HepG2 (cell line): ENCODE results near the gene SMARCAD1. TPM values are rescaled to one million over a fixed set of nuclear protein-coding genes. Genes with fewer than 3 reads are reported as not detected.
A peak's percentile ranks its signal among the peaks of the same experiment; 100 is the strongest.

Experiments
- ARID2 ChIP-seq: sonication (generic); formaldehyde crosslinking; IDR thresholded peaks from 2 replicates; pipeline ENCODE4 v1.8.1; 2022; ENCODE audit warnings: mild to moderate bottlenecking, missing genetic modification reagents, borderline replicate concordance
- DNMT1 ChIP-seq: sonication (generic); formaldehyde crosslinking; IDR thresholded peaks from 2 replicates; pipeline ENCODE4 v1.5.1; 2020; ENCODE audit warnings: mild to moderate bottlenecking, missing genetic modification reagents
- EZH2 ChIP-seq: conservative IDR thresholded peaks from 2 replicates; pipeline ENCODE4 v1.6.1; 2012; ENCODE audit warnings: mild to moderate bottlenecking, low read depth, low read length, moderate library complexity
- GATA4 ChIP-seq: sonication (generic); IDR thresholded peaks from 2 replicates; pipeline ENCODE4 v1.6.1; 2016; ENCODE audit warnings: antibody characterized with exemption, low read depth, borderline replicate concordance
- KLF15 ChIP-seq: sonication (generic); formaldehyde crosslinking; IDR thresholded peaks from 2 replicates; pipeline ENCODE4 v1.8.1; 2023; ENCODE audit warnings: borderline replicate concordance, mild to moderate bottlenecking, inconsistent platforms, missing genetic modification reagents, mixed read lengths
- MBNL3 ChIP-seq: fragments of 250-450 bp; sonication (Bioruptor Pico); conservative IDR thresholded peaks from 2 replicates; pipeline ENCODE4 v1.8.0; 2022; ENCODE audit warnings: mild to moderate bottlenecking, inconsistent platforms
- NAIF1 ChIP-seq: sonication (generic); formaldehyde crosslinking; IDR thresholded peaks from 2 replicates; pipeline ENCODE4 v1.5.0; 2020; ENCODE audit warnings: mild to moderate bottlenecking, missing genetic modification reagents, borderline replicate concordance
- SRSF1 ChIP-seq: fragments of 200-400 bp; formaldehyde crosslinking; optimal IDR thresholded peaks from 2 replicates; pipeline ENCODE3; 2017; ENCODE audit warnings: mild to moderate bottlenecking, low read depth, low read length, moderate library complexity
- ZC3H4 ChIP-seq: sonication (generic); formaldehyde crosslinking; IDR thresholded peaks from 2 replicates; pipeline ENCODE4 v1.4.0; 2020; ENCODE audit warnings: missing genetic modification reagents, borderline replicate concordance
- ZNF20 ChIP-seq: sonication (generic); formaldehyde crosslinking; IDR thresholded peaks from 2 replicates; pipeline ENCODE4 v1.4.0; 2020; ENCODE audit warnings: mild to moderate bottlenecking, moderate library complexity, missing genetic modification reagents
- ZNF326 ChIP-seq: sonication (generic); formaldehyde crosslinking; IDR thresholded peaks from 2 replicates; pipeline ENCODE4 v1.4.0; 2020; ENCODE audit warnings: missing genetic modification reagents, borderline replicate concordance
- ZNF660 ChIP-seq: sonication (generic); formaldehyde crosslinking; IDR thresholded peaks from 2 replicates; pipeline ENCODE4 v1.5.1; 2020; ENCODE audit warnings: mild to moderate bottlenecking, low read depth, missing genetic modification reagents, borderline replicate concordance
- ZNF891 ChIP-seq: sonication (generic); formaldehyde crosslinking; IDR thresholded peaks from 2 replicates; pipeline ENCODE4 v1.5.0; 2020; ENCODE audit warnings: mild to moderate bottlenecking, missing genetic modification reagents
- polyA plus RNA-seq, 8 experiments: library from polyadenylated mRNA; depleted of rRNA in 3 of 8; stranded (reverse) in 7 of 8; unstranded in 1 of 8; fragments of >200 nt; fragmentation: Illumina TruSeq in 4 of 8; extraction: Trizol in 4 of 8; gene quantifications; 2 replicates each; pipeline versions ENCODE4 v1.2.1 to v1.2.3, GENCODE V29; 2011 to 2016; ENCODE audit warnings: low read depth in 4 of 8, missing spikeins in 1 of 8, mixed read lengths in 1 of 8; ENCODE audit not compliant: insufficient read depth in 1 of 8
- total RNA-seq, 5 experiments: library from RNA; depleted of rRNA; stranded (reverse); fragments of >200 nt; fragmentation: Illumina TruSeq; extraction: Trizol; gene quantifications; 2 replicates each; pipeline ENCODE4 v1.2.3, GENCODE V29; 2016; ENCODE audit warnings: low read depth in 1 of 5
- TF ChIP-seq, protein P1 (sequence below): sonication (generic); formaldehyde crosslinking; IDR thresholded peaks from 2 replicates; pipeline ENCODE4 v1.8.0; 2022; ENCODE audit warnings: missing genetic modification reagents, low read depth, mild to moderate bottlenecking, borderline replicate concordance
- TF ChIP-seq, protein P2 (sequence below): sonication (generic); formaldehyde crosslinking; IDR thresholded peaks from 2 replicates; pipeline ENCODE4 v1.8.1; 2023; ENCODE audit warnings: missing genetic modification reagents, inconsistent platforms, borderline replicate concordance
- TF ChIP-seq, protein P3 (sequence below): fragments of 450-650 bp; IDR thresholded peaks from 2 replicates; pipeline ENCODE4 v1.6.1; 2017; ENCODE audit warnings: mild to moderate bottlenecking
- TF ChIP-seq, protein P4 (sequence below): sonication (generic); formaldehyde crosslinking; IDR thresholded peaks from 2 replicates; pipeline ENCODE4 v1.4.0; 2020; ENCODE audit warnings: missing genetic modification reagents, mild to moderate bottlenecking, borderline replicate concordance
- TF ChIP-seq, protein P5 (sequence below): sonication (generic); formaldehyde crosslinking; IDR thresholded peaks from 2 replicates; pipeline ENCODE4 v1.4.0; 2020; ENCODE audit warnings: mild to moderate bottlenecking, low read depth, missing genetic modification reagents
- TF ChIP-seq, protein P6 (sequence below): sonication (generic); formaldehyde crosslinking; IDR thresholded peaks from 2 replicates; pipeline ENCODE4 v1.8.1; 2023; ENCODE audit warnings: missing genetic modification reagents, mild to moderate bottlenecking, borderline replicate concordance

Gene SMARCAD1
- total and polyA plus RNA-seq, 2 of the 13 experiments (the other 11 are each of a cell fraction or from before 2014, with no cell fraction given), result 18.2 to 35.9 TPM

DNA sequence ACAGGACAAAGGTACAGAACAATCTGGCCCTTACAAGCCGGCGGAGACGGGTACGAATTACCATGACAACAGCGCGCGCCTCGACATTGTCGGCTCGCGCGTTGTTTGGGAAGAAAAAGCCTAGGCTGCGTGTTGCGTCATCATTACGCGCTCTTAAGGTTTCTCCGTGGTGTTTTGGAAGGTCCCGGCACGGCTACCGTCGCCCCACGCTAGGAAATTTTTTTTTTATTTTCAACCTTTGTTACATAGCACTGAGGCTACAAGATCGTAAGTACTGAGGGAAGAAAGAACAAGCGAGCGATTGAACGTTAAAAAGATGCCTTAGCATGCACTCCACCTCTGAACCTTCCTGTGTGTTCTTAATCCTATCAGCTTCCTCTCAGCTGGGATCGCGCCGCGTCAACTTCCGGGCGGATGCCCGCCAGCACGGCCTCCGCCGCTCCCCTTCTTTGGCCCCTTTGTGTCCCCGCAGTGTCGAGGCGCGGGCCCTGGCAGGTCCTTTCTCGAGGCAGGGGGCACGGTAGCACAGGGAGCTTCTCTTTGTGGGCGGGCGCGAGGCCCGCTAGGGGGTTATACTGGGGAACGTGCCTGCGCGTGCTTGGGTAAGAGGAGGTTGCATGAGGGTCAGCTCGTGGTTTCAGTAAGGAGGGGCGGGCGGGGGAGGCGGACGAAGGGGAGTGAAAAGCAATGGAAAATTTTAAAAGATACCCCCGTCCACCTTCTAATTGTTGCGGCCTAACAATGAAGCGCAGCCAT is at the start of gene SMARCAD1 (continued):
- no peak for TF ChIP-seq SRSF1
- no peak for TF ChIP-seq ZNF326 (CRISPR knock-in tag)
- TF ChIP-seq GATA4, result 0 out of 2 replicates have a peak, but pooled peaks have one; percentile 31
- TF ChIP-seq ZNF891 (CRISPR knock-in tag), result peak; percentile 93
- no peak for TF ChIP-seq ARID2
- TF ChIP-seq, protein P1, sequence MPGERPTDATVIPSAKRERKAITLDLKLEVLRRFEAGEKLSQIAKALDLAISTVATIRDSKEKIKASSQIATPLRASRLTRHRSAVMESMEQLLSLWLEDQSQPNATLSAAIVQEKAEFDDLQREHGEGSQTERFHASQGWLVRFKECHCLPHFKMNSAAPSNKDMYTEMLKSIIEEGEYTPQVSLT (CRISPR knock-in tag), result no peak
- TF ChIP-seq, protein P2, sequence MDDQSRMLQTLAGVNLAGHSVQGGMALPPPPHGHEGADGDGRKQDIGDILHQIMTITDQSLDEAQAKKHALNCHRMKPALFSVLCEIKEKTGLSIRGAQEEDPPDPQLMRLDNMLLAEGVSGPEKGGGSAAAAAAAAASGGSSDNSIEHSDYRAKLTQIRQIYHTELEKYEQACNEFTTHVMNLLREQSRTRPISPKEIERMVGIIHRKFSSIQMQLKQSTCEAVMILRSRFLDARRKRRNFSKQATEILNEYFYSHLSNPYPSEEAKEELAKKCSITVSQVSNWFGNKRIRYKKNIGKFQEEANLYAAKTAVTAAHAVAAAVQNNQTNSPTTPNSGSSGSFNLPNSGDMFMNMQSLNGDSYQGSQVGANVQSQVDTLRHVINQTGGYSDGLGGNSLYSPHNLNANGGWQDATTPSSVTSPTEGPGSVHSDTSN (CRISPR knock-in tag), result peak; percentile 36; the same call in 1 of the 2 replicates
- TF ChIP-seq, protein P3, sequence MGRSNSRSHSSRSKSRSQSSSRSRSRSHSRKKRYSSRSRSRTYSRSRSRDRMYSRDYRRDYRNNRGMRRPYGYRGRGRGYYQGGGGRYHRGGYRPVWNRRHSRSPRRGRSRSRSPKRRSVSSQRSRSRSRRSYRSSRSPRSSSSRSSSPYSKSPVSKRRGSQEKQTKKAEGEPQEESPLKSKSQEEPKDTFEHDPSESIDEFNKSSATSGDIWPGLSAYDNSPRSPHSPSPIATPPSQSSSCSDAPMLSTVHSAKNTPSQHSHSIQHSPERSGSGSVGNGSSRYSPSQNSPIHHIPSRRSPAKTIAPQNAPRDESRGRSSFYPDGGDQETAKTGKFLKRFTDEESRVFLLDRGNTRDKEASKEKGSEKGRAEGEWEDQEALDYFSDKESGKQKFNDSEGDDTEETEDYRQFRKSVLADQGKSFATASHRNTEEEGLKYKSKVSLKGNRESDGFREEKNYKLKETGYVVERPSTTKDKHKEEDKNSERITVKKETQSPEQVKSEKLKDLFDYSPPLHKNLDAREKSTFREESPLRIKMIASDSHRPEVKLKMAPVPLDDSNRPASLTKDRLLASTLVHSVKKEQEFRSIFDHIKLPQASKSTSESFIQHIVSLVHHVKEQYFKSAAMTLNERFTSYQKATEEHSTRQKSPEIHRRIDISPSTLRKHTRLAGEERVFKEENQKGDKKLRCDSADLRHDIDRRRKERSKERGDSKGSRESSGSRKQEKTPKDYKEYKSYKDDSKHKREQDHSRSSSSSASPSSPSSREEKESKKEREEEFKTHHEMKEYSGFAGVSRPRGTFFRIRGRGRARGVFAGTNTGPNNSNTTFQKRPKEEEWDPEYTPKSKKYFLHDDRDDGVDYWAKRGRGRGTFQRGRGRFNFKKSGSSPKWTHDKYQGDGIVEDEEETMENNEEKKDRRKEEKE, result no peak
- peak; percentile 88 for TF ChIP-seq NAIF1 (CRISPR knock-in tag)
- TF ChIP-seq, protein P4, sequence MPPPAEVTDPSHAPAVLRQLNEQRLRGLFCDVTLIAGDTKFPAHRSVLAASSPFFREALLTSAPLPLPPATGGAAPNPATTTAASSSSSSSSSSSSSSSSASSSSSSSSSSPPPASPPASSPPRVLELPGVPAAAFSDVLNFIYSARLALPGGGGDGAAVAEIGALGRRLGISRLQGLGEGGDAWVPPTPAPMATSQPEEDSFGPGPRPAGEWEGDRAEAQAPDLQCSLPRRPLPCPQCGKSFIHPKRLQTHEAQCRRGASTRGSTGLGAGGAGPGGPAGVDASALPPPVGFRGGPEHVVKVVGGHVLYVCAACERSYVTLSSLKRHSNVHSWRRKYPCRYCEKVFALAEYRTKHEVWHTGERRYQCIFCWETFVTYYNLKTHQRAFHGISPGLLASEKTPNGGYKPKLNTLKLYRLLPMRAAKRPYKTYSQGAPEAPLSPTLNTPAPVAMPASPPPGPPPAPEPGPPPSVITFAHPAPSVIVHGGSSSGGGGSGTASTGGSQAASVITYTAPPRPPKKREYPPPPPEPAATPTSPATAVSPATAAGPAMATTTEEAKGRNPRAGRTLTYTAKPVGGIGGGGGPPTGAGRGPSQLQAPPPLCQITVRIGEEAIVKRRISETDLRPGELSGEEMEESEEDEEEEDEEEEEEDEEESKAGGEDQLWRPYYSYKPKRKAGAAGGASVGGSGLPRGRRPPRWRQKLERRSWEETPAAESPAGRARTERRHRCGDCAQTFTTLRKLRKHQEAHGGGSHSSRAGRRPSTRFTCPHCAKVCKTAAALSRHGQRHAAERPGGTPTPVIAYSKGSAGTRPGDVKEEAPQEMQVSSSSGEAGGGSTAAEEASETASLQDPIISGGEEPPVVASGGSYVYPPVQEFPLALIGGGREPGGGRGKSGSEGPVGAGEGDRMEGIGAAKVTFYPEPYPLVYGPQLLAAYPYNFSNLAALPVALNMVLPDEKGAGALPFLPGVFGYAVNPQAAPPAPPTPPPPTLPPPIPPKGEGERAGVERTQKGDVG (CRISPR knock-in tag), result no peak
- TF ChIP-seq, protein P5, sequence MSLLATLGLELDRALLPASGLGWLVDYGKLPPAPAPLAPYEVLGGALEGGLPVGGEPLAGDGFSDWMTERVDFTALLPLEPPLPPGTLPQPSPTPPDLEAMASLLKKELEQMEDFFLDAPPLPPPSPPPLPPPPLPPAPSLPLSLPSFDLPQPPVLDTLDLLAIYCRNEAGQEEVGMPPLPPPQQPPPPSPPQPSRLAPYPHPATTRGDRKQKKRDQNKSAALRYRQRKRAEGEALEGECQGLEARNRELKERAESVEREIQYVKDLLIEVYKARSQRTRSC (CRISPR knock-in tag), result 0 out of 2 replicates have a peak, but pooled peaks have one; percentile 37
- no peak for TF ChIP-seq ZC3H4 (CRISPR knock-in tag)
- no peak for TF ChIP-seq DNMT1
- TF ChIP-seq, protein P6, sequence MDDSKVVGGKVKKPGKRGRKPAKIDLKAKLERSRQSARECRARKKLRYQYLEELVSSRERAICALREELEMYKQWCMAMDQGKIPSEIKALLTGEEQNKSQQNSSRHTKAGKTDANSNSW (CRISPR knock-in tag), result no peak
- no peak for TF ChIP-seq EZH2
- TF ChIP-seq KLF15 (CRISPR knock-in tag), result no peak
- TF ChIP-seq ZNF660 (CRISPR knock-in tag), result no peak
- no peak for TF ChIP-seq MBNL3 (CRISPR knock-in tag)
- no peak for TF ChIP-seq ZNF20
